NCI-H748 (cell line): Measurements from ENCODE around the gene PRPF6.

ENCODE experiments used
- DNase-seq: peaks from one replicate; lab custom pipeline; 2025; ENCODE audit not compliant: unreplicated experiment; lab: John Stamatoyannopoulos, UW

The PRPF6 gene

GRCh38 chr20:63945031-63945658, 35.8 kb upstream of the PRPF6 start:
- DNase-seq, result no peak

- no peak for DNase-seq
Measured at GRCh38 chr20:63945921-63946920, 34.7 kb upstream of the PRPF6 start.

GRCh38 chr20:63946986-63947637, 33.8 kb upstream of the PRPF6 start:
- DNase-seq, result no peak

- no peak for DNase-seq
Measured at GRCh38 chr20:63947638-63948456, 33.1 kb upstream of the PRPF6 start.

- no peak for DNase-seq
Measured at GRCh38 chr20:63950701-63951397, 30.1 kb upstream of the PRPF6 start.

GRCh38 chr20:63951398-63952209, 29.3 kb upstream of the PRPF6 start:
- DNase-seq, result no peak

- DNase-seq, result no peak
Measured at GRCh38 chr20:63952210-63952535, 28.8 kb upstream of the PRPF6 start.

- DNase-seq, result no peak
Measured at GRCh38 chr20:63952769-63953168, 28.2 kb upstream of the PRPF6 start.

GRCh38 chr20:63953764-63954429, 27.0 kb upstream of the PRPF6 start:
- no peak for DNase-seq

GRCh38 chr20:63955281-63955826, 25.6 kb upstream of the PRPF6 start:
- DNase-seq, result peak; percentile 44

GRCh38 chr20:63955827-63956663, 24.9 kb upstream of the PRPF6 start, which contains the start of gene UCKL1:
UCKL1 (minus strand) TSS chr20:63956416; CDS start chr20:63956372, 44 bp downstream.
- peak; percentile 88 for DNase-seq

- no peak for DNase-seq
Measured at GRCh38 chr20:63956664-63957003, 24.3 kb upstream of the PRPF6 start.

GRCh38 chr20:63957004-63957689, 23.8 kb upstream of the PRPF6 start:
- DNase-seq, result peak; percentile 89

GRCh38 chr20:63957690-63958441, 23.1 kb upstream of the PRPF6 start:
- DNase-seq, result peak; percentile 91

GRCh38 chr20:63958471-63958870, 22.5 kb upstream of the PRPF6 start:
- DNase-seq, result no peak

GRCh38 chr20:63958964-63959698, 21.8 kb upstream of the PRPF6 start:
- no peak for DNase-seq
